Lower leg skin (tissue), 3 donors: ENCODE measurements around the gene SNRPN.

Source experiments
- POLR2A ChIP-seq, 2 donors: fragments of 450-650 bp; IDR thresholded peaks; one replicate each; pipeline ENCODE4 v1.6.1; 2016 to 2017; ENCODE audit warnings: antibody characterized with exemption in 2 of 2, mild to moderate bottlenecking in 1 of 2, moderate library complexity in 1 of 2
- TF ChIP-seq, protein P1 (sequence below), 3 donors: fragments of 450-650 bp; IDR thresholded peaks; one replicate each; pipeline ENCODE4 v1.5.1; 2016; ENCODE audit warnings: antibody characterized with exemption in 3 of 3, mild to moderate bottlenecking in 3 of 3, moderate library complexity in 2 of 3

DNA sequence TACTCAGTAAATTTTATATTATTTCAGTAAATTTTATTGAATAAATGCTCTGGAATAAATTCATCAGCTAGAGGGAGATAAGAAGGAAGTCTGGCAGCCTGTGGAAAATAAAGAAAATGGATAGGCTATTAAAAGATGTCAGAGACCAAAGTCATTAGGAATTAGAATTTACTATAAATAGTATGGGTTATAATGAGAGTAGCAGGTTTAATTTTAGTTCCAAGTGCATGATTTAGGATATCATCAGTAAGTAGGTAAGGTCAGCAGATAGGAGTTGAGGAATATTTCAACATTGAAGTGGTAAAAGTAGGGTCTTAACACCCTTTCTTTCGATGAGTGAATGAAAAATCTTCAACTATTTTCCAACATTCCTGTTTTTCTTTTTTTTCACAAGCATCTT lies 64.6 kb downstream of the SNRPN start:
- TF ChIP-seq, protein P1, sequence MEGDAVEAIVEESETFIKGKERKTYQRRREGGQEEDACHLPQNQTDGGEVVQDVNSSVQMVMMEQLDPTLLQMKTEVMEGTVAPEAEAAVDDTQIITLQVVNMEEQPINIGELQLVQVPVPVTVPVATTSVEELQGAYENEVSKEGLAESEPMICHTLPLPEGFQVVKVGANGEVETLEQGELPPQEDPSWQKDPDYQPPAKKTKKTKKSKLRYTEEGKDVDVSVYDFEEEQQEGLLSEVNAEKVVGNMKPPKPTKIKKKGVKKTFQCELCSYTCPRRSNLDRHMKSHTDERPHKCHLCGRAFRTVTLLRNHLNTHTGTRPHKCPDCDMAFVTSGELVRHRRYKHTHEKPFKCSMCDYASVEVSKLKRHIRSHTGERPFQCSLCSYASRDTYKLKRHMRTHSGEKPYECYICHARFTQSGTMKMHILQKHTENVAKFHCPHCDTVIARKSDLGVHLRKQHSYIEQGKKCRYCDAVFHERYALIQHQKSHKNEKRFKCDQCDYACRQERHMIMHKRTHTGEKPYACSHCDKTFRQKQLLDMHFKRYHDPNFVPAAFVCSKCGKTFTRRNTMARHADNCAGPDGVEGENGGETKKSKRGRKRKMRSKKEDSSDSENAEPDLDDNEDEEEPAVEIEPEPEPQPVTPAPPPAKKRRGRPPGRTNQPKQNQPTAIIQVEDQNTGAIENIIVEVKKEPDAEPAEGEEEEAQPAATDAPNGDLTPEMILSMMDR (IDR thresholded peaks at IDR 0.05), result no peak
- TF ChIP-seq POLR2A (IDR thresholded peaks at IDR 0.05), result no peak
